ENCODE results near the gene GIT1.
A peak's percentile ranks its signal among the peaks of the same experiment; 100 is the strongest.

Gene GIT1

DNA sequence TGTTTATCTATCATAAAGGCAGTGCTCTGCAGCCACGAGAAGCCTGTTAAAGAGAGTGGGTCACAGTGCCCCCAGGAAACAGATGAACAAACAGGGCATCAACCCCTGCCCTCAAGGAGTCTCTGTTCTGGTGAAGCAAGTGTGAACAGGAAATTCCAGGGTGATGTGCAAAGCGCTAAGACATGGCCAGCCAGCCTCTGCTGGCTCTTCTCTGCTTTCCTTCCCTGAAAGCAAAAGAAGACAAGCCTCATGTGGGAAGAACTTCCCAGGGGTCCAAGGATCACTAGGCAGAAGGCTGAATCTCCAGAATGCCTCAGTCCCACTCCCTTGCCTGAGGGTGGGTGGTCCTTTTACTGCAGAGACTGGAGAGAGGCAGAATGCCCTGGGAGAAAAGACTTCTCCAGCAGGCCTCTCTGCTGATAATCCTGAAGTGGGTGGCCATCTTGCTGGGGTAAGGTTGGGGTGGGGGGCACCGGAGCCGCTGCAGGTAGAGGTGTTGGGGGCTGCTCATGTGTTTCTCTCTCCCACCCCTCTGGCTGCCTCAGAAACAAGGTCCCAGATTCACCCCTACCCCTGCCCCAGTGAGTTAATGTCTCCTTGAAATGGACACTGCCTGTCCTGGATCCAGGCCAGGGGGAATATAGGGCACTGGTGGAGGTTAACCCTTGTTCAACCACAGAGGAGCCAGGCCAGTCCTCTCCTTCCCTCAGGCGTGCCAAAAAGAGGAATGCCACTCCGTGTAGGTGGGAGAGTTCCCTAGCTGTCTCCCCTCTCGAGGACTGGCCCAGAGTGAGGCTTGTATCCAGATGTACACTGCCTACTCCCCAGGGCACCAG is 5.9 kb upstream of the GIT1 start:
- H3K18ac ChIP-seq (ENCODE audit: low read depth in 1 of 2, low read length in 2 of 2), result no peak overlapping the region
- H4K91ac ChIP-seq (ENCODE audit: low read length), result no peak overlapping the region
- H3K9me3 ChIP-seq (ENCODE audit: control insufficient read depth, low read length), result no peaks in the 10 kb centered on the region
- no peak overlapping the region for H3K23ac ChIP-seq (ENCODE audit: low read length in 2 of 2)
- H2BK5ac ChIP-seq (ENCODE audit: low read depth, low read length, poor library complexity, severe bottlenecking), result no peak overlapping the region
- WGBS, result 65% methylated on average over 5 of the region's 7 CpGs
- H2BK15ac ChIP-seq (ENCODE audit: low read depth, poor library complexity, severe bottlenecking), result no peak overlapping the region
- H2BK120ac ChIP-seq (ENCODE audit: low read depth, low read length), result no peak overlapping the region
- H3K27ac ChIP-seq (ENCODE audit: low read length, poor library complexity, severe bottlenecking), result no peak overlapping the region
- H3K36me3 ChIP-seq (ENCODE audit: control insufficient read depth in 1 of 2, insufficient read depth in 2 of 2, low read depth in 1 of 2, low read length in 2 of 2), result no peaks in the 10 kb centered on the region
- peaks cover 10% of the 10 kb centered on the region for H3K79me1 ChIP-seq (replicated peaks; ENCODE audit: low read length, poor library complexity, severe bottlenecking)
- no peak overlapping the region for H2AK5ac ChIP-seq (ENCODE audit: low read length, severe bottlenecking)
- DNase-seq, result peak; percentile 57
- no peak overlapping the region for H3K4me2 ChIP-seq (ENCODE audit: low read length, poor library complexity, severe bottlenecking)
- no peak overlapping the region for H2BK12ac ChIP-seq (ENCODE audit: low read length in 2 of 2)
- H3K9ac ChIP-seq (ENCODE audit: low read length), result no peak overlapping the region
- no peaks in the 10 kb centered on the region for H3K27me3 ChIP-seq (ENCODE audit: control insufficient read depth in 1 of 2, insufficient read depth in 1 of 2, low read length in 2 of 2)
- no peak overlapping the region for H3K4me3 ChIP-seq (ENCODE audit: insufficient read depth in 1 of 2, low read depth in 1 of 2, low read length in 2 of 2)
- peaks cover 50% of the 10 kb centered on the region for H3K4me1 ChIP-seq (ENCODE audit: control insufficient read depth, insufficient read depth, low read depth, low read length)
- H3K14ac ChIP-seq (ENCODE audit: low read length in 2 of 2), result no peak overlapping the region
- H4K8ac ChIP-seq (ENCODE audit: low read length), result no peak overlapping the region
- H3K4ac ChIP-seq (ENCODE audit: low read depth in 1 of 2, low read length in 2 of 2), result no peak overlapping the region
- H2AFZ ChIP-seq (ENCODE audit: low read depth, low read length), result no peak overlapping the region

DNA sequence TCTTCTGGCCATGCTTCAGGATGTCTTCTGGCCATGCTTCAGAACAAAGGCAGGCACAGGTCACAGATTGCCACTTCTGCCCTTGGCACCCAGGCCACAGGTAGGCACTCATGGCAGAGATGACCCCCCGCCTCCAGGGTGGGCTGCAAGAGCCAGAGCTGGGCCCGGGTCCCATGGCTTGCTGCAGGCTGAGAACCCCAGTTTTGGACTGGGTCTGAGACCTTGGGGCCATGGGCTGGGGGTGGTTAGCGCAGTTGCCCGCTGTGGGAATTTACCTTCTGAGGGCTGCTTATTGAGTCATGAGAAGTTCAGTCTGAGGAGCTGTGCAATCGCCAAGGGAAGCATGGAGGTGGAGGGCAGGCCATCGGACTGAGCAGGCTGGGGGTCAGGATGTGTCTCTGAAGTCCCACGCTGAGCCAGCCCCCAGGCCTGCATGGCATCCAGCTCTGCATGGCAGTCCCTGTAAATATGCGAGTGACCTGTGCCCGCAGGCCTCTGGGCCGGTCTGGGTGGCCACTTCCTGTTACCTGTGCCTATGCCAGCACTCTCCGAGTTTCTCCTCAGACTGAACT is 5.2 kb upstream of the GIT1 start:
- Histone ChIP-seq H3K4me2 (ENCODE audit: low read length, poor library complexity, severe bottlenecking) (no peak overlapping the region), H3K27ac (ENCODE audit: low read length, poor library complexity, severe bottlenecking) (no peak overlapping the region), H3K4me1 (ENCODE audit: control insufficient read depth, insufficient read depth, low read depth, low read length) (peaks cover 57% of the 10 kb centered on the region), H3K23ac (ENCODE audit: low read length in 2 of 2) (no peak overlapping the region), H2BK15ac (ENCODE audit: low read depth, poor library complexity, severe bottlenecking) (no peak overlapping the region), H3K79me1 (replicated peaks; ENCODE audit: low read length, poor library complexity, severe bottlenecking) (peaks cover 7% of the 10 kb centered on the region), H4K91ac (ENCODE audit: low read length) (no peak overlapping the region), H3K4me3 (ENCODE audit: insufficient read depth in 1 of 2, low read depth in 1 of 2, low read length in 2 of 2) (peak overlapping the region in 1 of 2 experiments; percentile 76), H3K9ac (ENCODE audit: low read length) (no peak overlapping the region), H4K8ac (ENCODE audit: low read length) (no peak overlapping the region), H3K27me3 (ENCODE audit: control insufficient read depth in 1 of 2, insufficient read depth in 1 of 2, low read length in 2 of 2) (no peaks in the 10 kb centered on the region), H2BK5ac (ENCODE audit: low read depth, low read length, poor library complexity, severe bottlenecking) (no peak overlapping the region), H3K18ac (ENCODE audit: low read depth in 1 of 2, low read length in 2 of 2) (no peak overlapping the region), H2BK120ac (ENCODE audit: low read depth, low read length) (no peak overlapping the region), H3K14ac (ENCODE audit: low read length in 2 of 2) (no peak overlapping the region), H2AFZ (ENCODE audit: low read depth, low read length) (no peak overlapping the region), H3K9me3 (ENCODE audit: control insufficient read depth, low read length) (no peaks in the 10 kb centered on the region), H3K36me3 (ENCODE audit: control insufficient read depth in 1 of 2, insufficient read depth in 2 of 2, low read depth in 1 of 2, low read length in 2 of 2) (no peaks in the 10 kb centered on the region), H2AK5ac (ENCODE audit: low read length, severe bottlenecking) (no peak overlapping the region), H3K4ac (ENCODE audit: low read depth in 1 of 2, low read length in 2 of 2) (no peak overlapping the region), H2BK12ac (ENCODE audit: low read length in 2 of 2) (no peak overlapping the region)
- 86% methylated on average over 11 of the region's 11 CpGs for WGBS
- no peak for DNase-seq

- no peaks in the 10 kb centered on the region for H3K27me3 ChIP-seq (ENCODE audit: control insufficient read depth in 1 of 2, insufficient read depth in 1 of 2, low read length in 2 of 2)
- no peak overlapping the region for H4K8ac ChIP-seq (ENCODE audit: low read length)
- peaks cover 7% of the 10 kb centered on the region for H3K79me1 ChIP-seq (replicated peaks; ENCODE audit: low read length, poor library complexity, severe bottlenecking)
- H2AK5ac ChIP-seq (ENCODE audit: low read length, severe bottlenecking), result no peak overlapping the region
- peak overlapping the region; percentile 64 to 76 for H3K4me3 ChIP-seq (ENCODE audit: insufficient read depth in 1 of 2, low read depth in 1 of 2, low read length in 2 of 2)
- H3K36me3 ChIP-seq (ENCODE audit: control insufficient read depth in 1 of 2, insufficient read depth in 2 of 2, low read depth in 1 of 2, low read length in 2 of 2), result no peaks in the 10 kb centered on the region
- H3K14ac ChIP-seq (ENCODE audit: low read length in 2 of 2), result no peak overlapping the region
- H2AFZ ChIP-seq (ENCODE audit: low read depth, low read length), result peak overlapping the region; percentile 23
- WGBS, result 5% methylated on average over 58 of the region's 64 CpGs
- peak overlapping the region; percentile 61 for H3K9ac ChIP-seq (ENCODE audit: low read length)
- no peak overlapping the region for H2BK12ac ChIP-seq (ENCODE audit: low read length in 2 of 2)
- peak; percentile 41 for DNase-seq
- H3K4ac ChIP-seq (ENCODE audit: low read depth in 1 of 2, low read length in 2 of 2), result no peak overlapping the region
- H3K9me3 ChIP-seq (ENCODE audit: control insufficient read depth, low read length), result no peaks in the 10 kb centered on the region
- no peak overlapping the region for H3K23ac ChIP-seq (ENCODE audit: low read length in 2 of 2)
- no peak overlapping the region for H2BK5ac ChIP-seq (ENCODE audit: low read depth, low read length, poor library complexity, severe bottlenecking)
- H4K91ac ChIP-seq (ENCODE audit: low read length), result no peak overlapping the region
- H3K18ac ChIP-seq (ENCODE audit: low read depth in 1 of 2, low read length in 2 of 2), result peak overlapping the region in 1 of 2 experiments; percentile 49
- H2BK15ac ChIP-seq (ENCODE audit: low read depth, poor library complexity, severe bottlenecking), result no peak overlapping the region
- no peak overlapping the region for H2BK120ac ChIP-seq (ENCODE audit: low read depth, low read length)
- peak overlapping the region; percentile 95 for H3K4me2 ChIP-seq (ENCODE audit: low read length, poor library complexity, severe bottlenecking)
- no peak overlapping the region for H3K27ac ChIP-seq (ENCODE audit: low read length, poor library complexity, severe bottlenecking)
- H3K4me1 ChIP-seq (ENCODE audit: control insufficient read depth, insufficient read depth, low read depth, low read length), result peaks cover 57% of the 10 kb centered on the region
Observed at GRCh38 chr17:29593591-29594518, 4.4 kb upstream of the GIT1 start.
